ENCODE measurements around the gene CAPN1. TPM values are rescaled to one million over a fixed set of nuclear protein-coding genes. Genes with fewer than 3 reads are reported as not detected.
A peak's percentile ranks its signal among the peaks of the same experiment; 100 is the strongest.

The CAPN1 gene
- polyA plus RNA-seq, 2 of the 4 experiments (the other 2 are of a cell fraction): 63.7 to 93.1 TPM

GRCh38 chr11:65215441-65216076 lies 33.8 kb downstream of the CAPN1 start:
- DNase-seq (ENCODE audit: low read depth in 1 of 2, low spot score in 1 of 2) (no peak), FAIRE-seq (no peak), ATAC-seq (no peak)
- 83% methylated on average over 24 of the region's 24 CpGs for WGBS (ENCODE audit: missing lambda C conversion rate)
- ChIA-PET POLR2A (no interaction called here), CTCF (interaction anchor here (3.5 kb wide), 1 partner anchor 11 kb away, joined by 25 read pairs; no protein-coding TSS in a partner anchor)
- Histone ChIP-seq H3K4me2 (no peak overlapping the region), H3K27ac (no peak overlapping the region), H3K9me3 (no peaks in the 10 kb centered on the region), H3K4me3 (no peak overlapping the region), H3K4me1 (no peaks in the 10 kb centered on the region)
- TF ChIP-seq EHMT2 (IDR thresholded peaks at IDR 0.05; ENCODE audit: low read depth): no peak
- TF ChIP-seq REST (IDR thresholded peaks at IDR 0.05): no peak
- TF ChIP-seq HOXB5 (CRISPR knock-in tag; IDR thresholded peaks at IDR 0.05): peak; percentile 22; the same call in 1 of the 2 replicates

- CTCF ChIA-PET: interaction anchor here (0.6 kb wide), 1 partner anchor 74 kb away, joined by 3 read pairs; no protein-coding TSS in a partner anchor
These were observed 35.1 kb downstream of the CAPN1 start for GRCh38 chr11:65216830-65217229.

GRCh38 chr11:65217441-65218423 lies 36.0 kb downstream of the CAPN1 start:
- ATAC-seq (peak in 1 of 2 experiments; percentile 16; a peak in 2 of 6 replicates), FAIRE-seq (no peak), DNase-seq (ENCODE audit: low read depth in 1 of 2, low spot score in 1 of 2) (no peak)
- Histone ChIP-seq H3K9me3 (no peaks in the 10 kb centered on the region), H3K4me1 (no peaks in the 10 kb centered on the region), H3K27ac (no peak overlapping the region), H3K4me3 (no peak overlapping the region), H3K4me2 (no peak overlapping the region)
- WGBS (ENCODE audit: missing lambda C conversion rate): 85% methylated on average over 17 of the region's 19 CpGs
- ChIA-PET CTCF (interaction anchor here (0.6 to 11.8 kb wide), 2 partner anchors 13 to 75 kb away, joined by 3 to 81 read pairs; no protein-coding TSS in a partner anchor), POLR2A (no interaction called here)
- TF ChIP-seq SREBF2 (IDR thresholded peaks at IDR 0.05): no peak
- TF ChIP-seq USF2 (IDR thresholded peaks at IDR 0.05): no peak
- no peak for TF ChIP-seq MYC (IDR thresholded peaks at IDR 0.05; ENCODE audit: borderline replicate concordance, low read length)
- no peak for TF ChIP-seq NFE2L2 (conservative IDR thresholded peaks at IDR 0.05; ENCODE audit: low read length)
- TF ChIP-seq EHF (CRISPR knock-in tag; IDR thresholded peaks at IDR 0.05): no peak
- TF ChIP-seq NPAS2 (CRISPR knock-in tag; IDR thresholded peaks at IDR 0.05; ENCODE audit: borderline replicate concordance): no peak
- no peak for TF ChIP-seq NR3C1 (IDR thresholded peaks at IDR 0.05)
- no peak for TF ChIP-seq FOXS1 (CRISPR knock-in tag; IDR thresholded peaks at IDR 0.05)
- no peak for TF ChIP-seq CHD2 (IDR thresholded peaks at IDR 0.05; ENCODE audit: low read length, partially characterized antibody)
- TF ChIP-seq ZSCAN20 (CRISPR knock-in tag; IDR thresholded peaks at IDR 0.05): no peak
- no peak for TF ChIP-seq BCL3 (IDR thresholded peaks at IDR 0.05)
- no peak for TF ChIP-seq HES2 (IDR thresholded peaks at IDR 0.05)
- no peak for TF ChIP-seq CBX8 (IDR thresholded peaks at IDR 0.05)

More at GRCh38 chr11:65216830-65217229, 35.1 kb downstream of the CAPN1 start:
- 75% methylated on average over 6 of the region's 6 CpGs for WGBS (ENCODE audit: missing lambda C conversion rate)
- Histone ChIP-seq H3K9me3 (no peaks in the 10 kb centered on the region), H3K4me1 (no peaks in the 10 kb centered on the region), H3K27ac (no peak overlapping the region), H3K4me3 (no peak overlapping the region), H3K4me2 (no peak overlapping the region)
- peak; percentile 31 to 53; a peak in 4 of 6 replicates for ATAC-seq
- POLR2A ChIA-PET: no interaction called here
- TF ChIP-seq KDM1A (IDR thresholded peaks at IDR 0.05; ENCODE audit: low read depth): no peak
- TF ChIP-seq CBX8 (IDR thresholded peaks at IDR 0.05): no peak
- TF ChIP-seq ATOH8 (CRISPR knock-in tag; IDR thresholded peaks at IDR 0.05; ENCODE audit: low read depth): no peak
- TF ChIP-seq HDAC2 (IDR thresholded peaks at IDR 0.05): no peak
- TF ChIP-seq CEBPB (IDR thresholded peaks at IDR 0.05): no peak
- TF ChIP-seq ZFP36 (IDR thresholded peaks at IDR 0.05; ENCODE audit: borderline replicate concordance, partially characterized antibody): no peak
- TF ChIP-seq TP53 (CRISPR knock-in tag; IDR thresholded peaks at IDR 0.05): no peak
- TF ChIP-seq MAZ (IDR thresholded peaks at IDR 0.05; ENCODE audit: borderline replicate concordance, low read depth, low read length): no peak
- TF ChIP-seq ZC3H11A (IDR thresholded peaks at IDR 0.05): no peak
- no peak for TF ChIP-seq MAFK (IDR thresholded peaks at IDR 0.05; ENCODE audit: partially characterized antibody)
- TF ChIP-seq RCOR1 (IDR thresholded peaks at IDR 0.05; ENCODE audit: low read depth, low read length): no peak
- TF ChIP-seq POLR2A (IDR thresholded peaks at IDR 0.05; ENCODE audit: low read length): no peak
- TF ChIP-seq HOXA7 (CRISPR knock-in tag; IDR thresholded peaks at IDR 0.05): no peak
- no peak for TF ChIP-seq POLR2AphosphoS2 (conservative IDR thresholded peaks at IDR 0.05; ENCODE audit: low read length)
- no peak for TF ChIP-seq NPAS2 (CRISPR knock-in tag; IDR thresholded peaks at IDR 0.05; ENCODE audit: borderline replicate concordance)
- no peak for FAIRE-seq
- DNase-seq (ENCODE audit: low read depth in 1 of 2, low spot score in 1 of 2): no peak

All from A549 (cell line).